HG03575 (cell line): Measurements from ENCODE around the gene MYOM1.

ENCODE experiments used
- ATAC-seq: cut with Tn5 transposase; IDR thresholded peaks from one replicate; pipeline ENCODE4 v1.9.1; 2021; ENCODE audit not compliant: unreplicated experiment, insufficient number of reproducible peaks, low FRiP score; ENCODE audit errors: extremely low read depth

MYOM1 gene

GRCh38 chr18:3194947-3195612 lies 24.7 kb downstream of the MYOM1 start:
- no peak for ATAC-seq

- no peak for ATAC-seq
These were observed 26.4 kb downstream of the MYOM1 start for GRCh38 chr18:3193331-3193730.

DNA sequence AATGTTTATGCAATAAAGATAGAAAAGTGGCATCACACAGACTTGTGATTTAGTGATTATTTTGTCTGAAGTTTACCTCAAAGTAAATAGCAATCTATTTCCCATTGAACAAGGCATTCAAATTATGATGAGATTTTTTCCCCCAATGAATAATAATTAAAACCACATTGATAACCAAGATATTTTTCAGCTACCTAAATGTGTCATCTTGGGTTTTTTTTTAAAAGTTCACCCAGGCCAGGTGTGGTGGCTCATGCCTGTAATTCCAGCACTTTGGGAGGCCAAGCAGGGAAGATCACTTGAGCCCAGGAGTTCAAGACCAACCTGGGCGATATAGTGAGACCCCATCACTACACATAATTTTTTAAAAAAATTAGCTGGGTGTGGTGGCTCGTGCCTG lies 27.0 kb downstream of the MYOM1 start:
- no peak for ATAC-seq

DNA sequence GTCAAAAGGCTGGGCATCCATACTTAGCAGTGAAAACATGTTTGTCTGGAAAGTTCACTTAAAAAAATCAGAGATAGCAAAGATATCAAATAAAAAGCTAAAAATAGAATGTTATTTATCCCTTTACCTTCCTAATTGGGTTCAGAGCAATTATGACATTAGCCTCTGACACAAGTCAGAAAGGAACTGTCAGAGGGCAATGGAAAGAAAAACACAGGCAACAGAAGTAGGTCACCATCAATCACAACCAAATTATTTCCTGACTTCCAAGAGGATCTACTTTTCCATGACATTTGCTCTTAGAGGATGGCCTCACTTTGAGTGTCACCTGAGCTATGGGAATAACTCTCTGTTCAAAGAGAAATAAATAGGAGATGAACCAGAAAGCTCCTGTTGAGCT lies 27.5 kb downstream of the MYOM1 start:
- no peak for ATAC-seq

GRCh38 chr18:3190610-3191009 lies 29.2 kb downstream of the MYOM1 start:
- no peak for ATAC-seq

GRCh38 chr18:3189884-3190283 lies 29.9 kb downstream of the MYOM1 start:
- no peak for ATAC-seq

DNA sequence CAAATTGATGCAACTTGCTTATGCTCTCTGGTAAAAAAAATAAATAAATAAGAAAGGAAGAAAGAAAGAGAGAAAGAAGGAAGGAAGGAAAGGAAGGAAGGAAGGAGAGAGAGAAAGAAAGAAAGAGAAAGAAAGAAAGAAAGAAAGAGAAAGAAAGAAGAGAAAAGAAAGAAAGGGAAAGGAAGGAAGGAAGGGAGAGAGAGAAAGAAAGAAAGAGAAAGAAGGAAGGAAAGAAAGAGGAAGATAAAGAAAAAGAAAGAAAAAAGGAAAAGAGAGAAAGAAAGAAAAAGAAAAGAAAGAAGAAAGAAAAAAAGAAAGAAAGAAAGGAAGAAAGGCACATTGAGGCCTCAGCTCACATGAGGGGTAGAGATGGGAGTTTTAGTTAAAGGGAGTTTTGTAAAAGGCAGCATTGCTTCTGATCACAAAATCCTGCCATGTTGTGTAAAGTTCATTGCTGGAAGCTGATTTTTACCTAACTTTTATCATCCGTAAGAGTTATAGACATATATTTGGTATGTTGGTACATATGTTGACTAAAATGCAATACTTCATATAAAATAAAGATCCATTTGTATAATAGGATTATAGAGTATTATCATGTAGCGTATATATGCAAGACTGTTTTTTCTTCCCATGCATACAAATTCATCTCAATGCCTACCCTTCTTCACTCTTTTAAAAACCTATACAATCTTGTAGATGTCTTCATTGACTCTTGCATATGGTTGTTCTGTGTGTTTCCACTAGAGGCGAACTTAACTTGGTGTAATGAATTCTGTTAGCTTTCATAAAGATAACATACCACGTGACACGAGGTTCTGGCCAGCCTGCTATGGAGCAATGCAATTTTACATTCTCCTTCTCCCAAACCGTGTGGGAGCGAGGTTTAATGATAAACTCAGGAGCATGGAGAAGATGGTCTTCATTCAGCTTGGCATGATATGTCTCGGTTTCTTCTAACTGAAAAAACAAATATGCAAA lies 32.8 kb downstream of the MYOM1 start:
- ATAC-seq = no peak

GRCh38 chr18:3184275-3184963 lies 35.3 kb downstream of the MYOM1 start:
- no peak for ATAC-seq

GRCh38 chr18:3183103-3183717 lies 36.6 kb downstream of the MYOM1 start:
- no peak for ATAC-seq

DNA sequence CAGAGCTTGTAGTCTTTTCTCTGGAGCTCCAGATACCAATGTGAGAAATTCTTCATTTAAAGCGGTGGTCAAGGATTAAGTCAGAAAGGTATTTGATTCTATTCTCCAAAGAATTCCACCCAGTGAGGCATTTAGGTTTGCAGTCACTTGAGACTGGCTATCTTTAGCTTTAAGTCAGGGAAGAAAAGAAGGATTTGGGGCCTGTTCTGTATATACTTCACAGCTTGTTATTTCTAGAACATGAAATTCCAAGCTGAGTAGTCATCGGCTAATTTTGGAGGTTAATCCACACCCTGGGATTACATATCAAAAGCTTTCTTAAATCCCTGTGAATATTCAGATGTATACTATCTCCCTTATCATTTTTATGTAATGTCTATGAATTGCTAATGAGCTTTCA lies 39.4 kb downstream of the MYOM1 start:
- ATAC-seq = no peak

- no peak for ATAC-seq
These were observed 40.2 kb downstream of the MYOM1 start for GRCh38 chr18:3179430-3180089.

DNA sequence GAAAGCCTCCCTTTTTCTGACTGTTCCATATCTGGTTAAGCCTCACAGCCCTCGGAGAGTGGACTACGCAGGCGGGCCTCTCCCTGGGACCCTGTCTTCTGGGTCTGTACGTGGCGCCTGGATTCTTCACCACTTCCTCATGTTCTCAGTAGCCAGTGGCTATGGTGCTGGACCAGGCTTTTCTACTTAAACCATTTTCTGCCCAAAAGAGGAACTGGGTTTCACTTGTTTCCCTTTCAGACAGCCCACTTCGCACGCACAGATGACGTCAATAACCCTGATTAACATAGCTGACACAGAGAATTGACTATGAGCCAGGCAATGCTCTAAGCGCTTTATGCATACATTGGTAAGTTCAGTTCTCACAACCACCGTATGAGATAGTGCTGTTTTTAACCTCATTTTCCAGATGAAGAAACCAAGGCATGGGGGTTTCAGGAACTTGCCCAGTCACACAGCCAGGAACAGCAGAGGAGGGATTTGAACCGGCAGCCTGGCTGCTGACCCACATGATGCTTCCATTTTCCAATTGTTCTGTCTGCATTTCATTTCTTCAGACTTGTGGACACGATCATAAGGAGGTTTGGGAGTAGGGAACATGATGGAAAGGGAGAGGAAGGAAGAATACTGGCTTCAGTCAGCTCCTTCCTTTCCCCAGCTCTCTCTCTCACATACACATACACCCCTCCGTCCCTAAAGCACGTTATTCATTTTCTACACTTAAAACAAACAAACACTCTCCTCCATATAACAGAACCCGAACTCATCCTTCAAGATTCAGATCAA lies 41.7 kb downstream of the MYOM1 start:
- ATAC-seq = peak; percentile 83

DNA sequence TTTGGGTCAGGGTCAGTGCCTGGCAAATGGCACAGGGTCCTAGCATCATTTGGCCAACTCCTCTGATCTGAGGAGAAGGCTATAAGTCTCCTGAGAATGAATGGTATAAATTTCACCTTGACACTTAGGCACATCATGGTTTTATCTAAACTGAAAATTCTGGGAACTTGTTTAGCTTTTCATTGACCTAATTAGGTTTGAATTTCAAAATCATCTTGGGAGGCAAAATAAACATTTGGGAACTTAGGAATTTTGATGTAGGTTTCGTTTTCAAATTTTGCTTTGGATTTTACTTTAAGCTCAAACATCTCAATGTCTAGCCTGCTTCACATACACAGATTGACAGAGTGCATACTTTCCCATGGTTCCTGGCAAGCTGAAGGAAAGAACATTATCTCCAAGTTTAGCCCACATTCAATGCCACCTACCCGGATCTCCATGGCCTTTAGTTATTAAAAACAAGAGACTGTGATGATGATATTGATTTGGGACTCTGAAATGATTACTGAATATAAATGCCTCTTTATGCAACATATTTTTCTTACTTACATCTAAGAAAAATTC lies 44.5 kb downstream of the MYOM1 start:
- no peak for ATAC-seq

DNA sequence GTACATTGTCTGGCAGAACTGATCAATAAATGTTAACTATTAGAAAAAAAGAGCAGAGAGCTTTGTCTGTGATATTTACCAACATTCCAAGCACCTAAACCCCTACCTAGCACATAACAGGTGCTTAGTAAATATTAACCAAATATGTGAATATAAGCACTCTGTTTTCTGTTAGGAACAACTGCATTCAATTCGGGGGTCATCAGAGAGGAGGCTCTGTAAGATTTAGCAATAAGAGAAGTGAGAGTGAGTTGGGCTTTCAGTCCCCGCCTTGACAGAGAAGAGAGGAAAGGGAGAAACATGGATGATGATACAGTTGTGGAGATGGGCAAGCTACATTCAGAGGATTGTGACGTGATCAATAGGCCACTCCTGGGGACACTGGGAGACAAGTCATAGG lies 47.7 kb downstream of the MYOM1 start:
- no peak for ATAC-seq

DNA sequence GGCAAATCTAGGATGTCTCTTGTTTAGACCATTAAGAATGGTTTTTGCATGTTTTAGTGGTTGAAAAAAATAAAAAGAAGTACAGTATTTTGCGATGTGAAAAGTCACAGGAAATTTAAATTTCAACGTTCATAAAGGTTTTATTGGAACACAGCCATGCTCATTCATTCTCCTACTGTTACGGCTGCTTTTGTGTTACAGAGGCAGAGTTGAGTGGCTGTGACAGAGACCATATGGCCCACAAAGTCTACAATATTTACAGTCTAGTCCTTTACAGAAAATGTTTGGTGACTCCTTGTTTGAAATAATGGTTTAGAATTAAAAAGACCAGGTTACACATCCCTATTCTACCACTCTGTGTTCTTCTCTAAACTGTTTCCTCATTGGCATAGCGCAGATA lies 48.1 kb downstream of the MYOM1 start:
- ATAC-seq = no peak

DNA sequence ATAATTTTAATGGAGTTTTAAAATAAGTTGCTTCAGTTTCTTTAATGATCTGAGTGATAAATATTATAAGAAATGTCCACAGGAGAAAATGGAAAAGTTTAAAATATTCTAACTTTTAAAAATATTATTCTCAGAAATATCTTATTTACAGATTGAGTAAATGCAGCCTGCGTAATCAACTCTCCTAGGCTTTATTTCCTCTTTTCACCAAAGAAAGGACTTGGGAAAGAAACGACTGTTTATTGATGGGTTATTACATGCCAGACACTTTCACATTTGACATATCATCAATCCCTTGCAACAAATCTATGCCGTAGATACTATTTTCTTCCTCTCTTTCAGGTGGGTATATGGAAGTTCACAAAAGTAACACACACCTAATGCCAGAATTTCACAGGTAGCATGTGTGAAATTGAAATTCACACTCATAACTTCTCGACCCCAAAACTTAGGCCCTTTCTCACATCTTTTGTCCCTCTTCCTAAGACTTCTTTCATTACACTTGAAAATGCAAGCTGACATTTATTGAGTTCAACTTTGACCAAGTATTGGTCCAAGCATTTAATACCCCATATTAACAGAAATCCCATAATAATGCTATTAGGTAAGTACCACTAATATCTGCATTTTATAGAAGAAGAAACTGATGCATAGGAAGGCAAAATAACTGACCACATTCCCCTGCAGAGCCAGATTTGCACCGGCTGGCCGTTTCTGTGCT lies 49.2 kb downstream of the MYOM1 start:
- no peak for ATAC-seq

- no peak for ATAC-seq
These were observed 55.4 kb downstream of the MYOM1 start for GRCh38 chr18:3164381-3164780.
